Measurements from ENCODE around the gene OLFML1. TPM values are rescaled to one million over a fixed set of nuclear protein-coding genes. Genes with fewer than 3 reads are reported as not detected.
A peak's percentile ranks its signal among the peaks of the same experiment; 100 is the strongest.

Gene OLFML1
- total and polyA plus RNA-seq, 2 of the 13 experiments (the other 11 are each of a cell fraction or from before 2014, with no cell fraction given): 0.89 to 0.90 TPM

DNA sequence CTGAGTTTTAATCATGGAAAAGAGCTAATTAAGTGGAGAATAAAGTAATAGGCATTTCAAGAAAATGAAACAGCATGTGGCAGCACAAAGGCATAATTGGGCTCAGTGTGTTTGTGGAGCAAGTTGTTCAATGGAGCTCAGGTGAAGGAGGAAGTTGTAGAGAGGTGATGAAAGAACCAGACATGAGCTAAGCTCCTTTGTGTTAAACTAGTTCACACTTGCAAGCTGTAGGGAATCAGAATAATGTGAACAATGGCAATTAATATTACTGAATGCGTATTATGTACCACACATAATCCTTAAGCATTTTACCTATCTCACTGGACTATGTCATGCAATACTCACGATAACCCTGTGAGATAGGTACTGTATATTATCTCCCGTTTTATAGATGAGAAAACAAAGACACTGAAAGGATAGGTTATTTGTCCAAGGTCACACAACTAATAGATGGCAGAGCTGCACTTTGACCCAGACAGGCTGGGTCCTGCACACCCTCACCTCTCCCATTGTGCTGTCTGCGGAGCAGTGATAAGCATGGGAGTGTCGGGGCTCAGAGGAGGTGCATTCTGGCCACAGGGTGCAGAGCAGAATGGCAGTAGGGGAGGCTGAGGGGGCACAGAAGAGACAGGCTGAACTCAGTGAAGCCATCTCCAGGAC lies 8.9 kb downstream of the OLFML1 start (continued):
- TF ChIP-seq ZBTB20 (CRISPR knock-in tag; IDR thresholded peaks at IDR 0.05; ENCODE audit: borderline replicate concordance, low read depth) (no peak), MZF1 (CRISPR knock-in tag; IDR thresholded peaks at IDR 0.05; ENCODE audit: borderline replicate concordance) (no peak), ZNF224 (CRISPR knock-in tag; IDR thresholded peaks at IDR 0.05) (no peak), BHLHE40 (IDR thresholded peaks at IDR 0.05; ENCODE audit: low read length) (no peak), ZNF713 (CRISPR knock-in tag; IDR thresholded peaks at IDR 0.05) (no peak), MIER3 (CRISPR knock-in tag; IDR thresholded peaks at IDR 0.05; ENCODE audit: borderline replicate concordance) (no peak), PAF1 (CRISPR knock-in tag; IDR thresholded peaks at IDR 0.05) (no peak), ZBTB42 (CRISPR knock-in tag; IDR thresholded peaks at IDR 0.05) (no peak), ZNF292 (CRISPR knock-in tag; IDR thresholded peaks at IDR 0.05; ENCODE audit: borderline replicate concordance, low read depth) (no peak), ZNF143 (CRISPR knock-in tag; IDR thresholded peaks at IDR 0.05) (no peak), REPIN1 (CRISPR knock-in tag; IDR thresholded peaks at IDR 0.05; ENCODE audit: borderline replicate concordance, low read depth) (no peak), ZNF549 (CRISPR knock-in tag; IDR thresholded peaks at IDR 0.05) (no peak), NR2F6 (IDR thresholded peaks at IDR 0.05) (no peak), NR2F6 (CRISPR knock-in tag; IDR thresholded peaks at IDR 0.05) (0 out of 2 replicates have a peak, but pooled peaks have one; percentile 39), TARDBP (CRISPR knock-in tag; IDR thresholded peaks at IDR 0.05) (no peak), MBNL3 (CRISPR knock-in tag; conservative IDR thresholded peaks at IDR 0.05) (no peak), ZNF652 (CRISPR knock-in tag; IDR thresholded peaks at IDR 0.05; ENCODE audit: borderline replicate concordance, low read depth) (no peak), ZNF629 (CRISPR knock-in tag; conservative IDR thresholded peaks at IDR 0.05) (peak; percentile 77), NFE2 (CRISPR knock-in tag; IDR thresholded peaks at IDR 0.05) (no peak), CBFB (CRISPR knock-in tag; IDR thresholded peaks at IDR 0.05) (no peak), GTF3A (CRISPR knock-in tag; conservative IDR thresholded peaks at IDR 0.05) (no peak), ISX (CRISPR knock-in tag; conservative IDR thresholded peaks at IDR 0.05) (no peak), ZNF557 (CRISPR knock-in tag; IDR thresholded peaks at IDR 0.05) (no peak), ZNF709 (CRISPR knock-in tag; IDR thresholded peaks at IDR 0.05) (no peak)
- TF ChIP-seq, protein P1, sequence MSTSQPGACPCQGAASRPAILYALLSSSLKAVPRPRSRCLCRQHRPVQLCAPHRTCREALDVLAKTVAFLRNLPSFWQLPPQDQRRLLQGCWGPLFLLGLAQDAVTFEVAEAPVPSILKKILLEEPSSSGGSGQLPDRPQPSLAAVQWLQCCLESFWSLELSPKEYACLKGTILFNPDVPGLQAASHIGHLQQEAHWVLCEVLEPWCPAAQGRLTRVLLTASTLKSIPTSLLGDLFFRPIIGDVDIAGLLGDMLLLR (CRISPR knock-in tag; IDR thresholded peaks at IDR 0.05): no peak
- TF ChIP-seq, protein P2, sequence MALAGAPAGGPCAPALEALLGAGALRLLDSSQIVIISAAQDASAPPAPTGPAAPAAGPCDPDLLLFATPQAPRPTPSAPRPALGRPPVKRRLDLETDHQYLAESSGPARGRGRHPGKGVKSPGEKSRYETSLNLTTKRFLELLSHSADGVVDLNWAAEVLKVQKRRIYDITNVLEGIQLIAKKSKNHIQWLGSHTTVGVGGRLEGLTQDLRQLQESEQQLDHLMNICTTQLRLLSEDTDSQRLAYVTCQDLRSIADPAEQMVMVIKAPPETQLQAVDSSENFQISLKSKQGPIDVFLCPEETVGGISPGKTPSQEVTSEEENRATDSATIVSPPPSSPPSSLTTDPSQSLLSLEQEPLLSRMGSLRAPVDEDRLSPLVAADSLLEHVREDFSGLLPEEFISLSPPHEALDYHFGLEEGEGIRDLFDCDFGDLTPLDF (CRISPR knock-in tag; IDR thresholded peaks at IDR 0.05): no peak
- TF ChIP-seq, protein P3, sequence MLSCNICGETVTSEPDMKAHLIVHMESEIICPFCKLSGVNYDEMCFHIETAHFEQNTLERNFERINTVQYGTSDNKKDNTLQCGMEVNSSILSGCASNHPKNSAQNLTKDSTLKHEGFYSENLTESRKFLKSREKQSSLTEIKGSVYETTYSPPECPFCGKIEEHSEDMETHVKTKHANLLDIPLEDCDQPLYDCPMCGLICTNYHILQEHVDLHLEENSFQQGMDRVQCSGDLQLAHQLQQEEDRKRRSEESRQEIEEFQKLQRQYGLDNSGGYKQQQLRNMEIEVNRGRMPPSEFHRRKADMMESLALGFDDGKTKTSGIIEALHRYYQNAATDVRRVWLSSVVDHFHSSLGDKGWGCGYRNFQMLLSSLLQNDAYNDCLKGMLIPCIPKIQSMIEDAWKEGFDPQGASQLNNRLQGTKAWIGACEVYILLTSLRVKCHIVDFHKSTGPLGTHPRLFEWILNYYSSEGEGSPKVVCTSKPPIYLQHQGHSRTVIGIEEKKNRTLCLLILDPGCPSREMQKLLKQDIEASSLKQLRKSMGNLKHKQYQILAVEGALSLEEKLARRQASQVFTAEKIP (CRISPR knock-in tag; IDR thresholded peaks at IDR 0.05; ENCODE audit: borderline replicate concordance): no peak
- TF ChIP-seq, protein P4, sequence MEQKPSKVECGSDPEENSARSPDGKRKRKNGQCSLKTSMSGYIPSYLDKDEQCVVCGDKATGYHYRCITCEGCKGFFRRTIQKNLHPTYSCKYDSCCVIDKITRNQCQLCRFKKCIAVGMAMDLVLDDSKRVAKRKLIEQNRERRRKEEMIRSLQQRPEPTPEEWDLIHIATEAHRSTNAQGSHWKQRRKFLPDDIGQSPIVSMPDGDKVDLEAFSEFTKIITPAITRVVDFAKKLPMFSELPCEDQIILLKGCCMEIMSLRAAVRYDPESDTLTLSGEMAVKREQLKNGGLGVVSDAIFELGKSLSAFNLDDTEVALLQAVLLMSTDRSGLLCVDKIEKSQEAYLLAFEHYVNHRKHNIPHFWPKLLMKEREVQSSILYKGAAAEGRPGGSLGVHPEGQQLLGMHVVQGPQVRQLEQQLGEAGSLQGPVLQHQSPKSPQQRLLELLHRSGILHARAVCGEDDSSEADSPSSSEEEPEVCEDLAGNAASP (CRISPR knock-in tag; IDR thresholded peaks at IDR 0.05; ENCODE audit: borderline replicate concordance): no peak

Measured in HepG2 (cell line).